Measurements from ENCODE around the gene CORO2A. TPM values are rescaled to one million over a fixed set of nuclear protein-coding genes. Genes with fewer than 3 reads are reported as not detected.

The CORO2A gene
- total and polyA plus RNA-seq, 2 donors (not counting 3 experiments of a cell fraction or from before 2014, with no cell fraction given): 0.35 to 0.53 TPM

DNA sequence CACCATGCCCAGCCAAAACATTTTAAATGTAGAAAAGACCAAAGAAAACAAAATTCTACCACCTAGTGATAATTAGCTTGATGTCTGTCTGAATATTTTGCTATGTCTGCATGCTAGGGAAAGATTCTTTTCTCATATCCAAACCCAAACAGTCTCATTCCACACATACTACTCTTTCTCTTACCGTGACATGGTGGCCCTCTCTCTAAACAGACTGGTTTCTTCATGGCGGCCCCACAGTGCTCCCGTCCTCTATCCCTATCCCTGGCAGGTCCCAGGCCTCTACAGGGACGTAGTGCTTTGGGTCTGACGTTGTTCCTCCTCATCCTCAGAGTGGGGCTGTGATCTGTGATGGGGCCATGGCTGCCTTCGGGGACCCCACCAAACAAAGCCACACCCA lies 8.1 kb downstream of the CORO2A start:
- Histone ChIP-seq H2AFZ (ENCODE audit: low read depth, low read length) (no peak overlapping the region), H4K20me1 (replicated peaks; ENCODE audit: control insufficient read depth, extremely low read depth, insufficient read depth, low read length) (no peaks in the 10 kb centered on the region), H3K36me3 (ENCODE audit: control insufficient read depth in 2 of 2, extremely low read depth in 1 of 2, insufficient read depth in 2 of 2, low read length in 2 of 2) (no peaks in the 10 kb centered on the region), H3K9me1 (replicated peaks; ENCODE audit: control insufficient read depth, extremely low read depth, insufficient read depth, low read length) (no peaks in the 10 kb centered on the region), H3K4me2 (ENCODE audit: insufficient read depth, low read length) (no peak overlapping the region), H3K79me2 (ENCODE audit: control insufficient read depth, insufficient read depth, low read length) (no peaks in the 10 kb centered on the region), H3K4me1 (ENCODE audit: control insufficient read depth, extremely low read depth, insufficient read depth, low read length) (no peaks in the 10 kb centered on the region), H3K9ac (replicated peaks; ENCODE audit: extremely low read depth, insufficient read depth, low read length) (no peak overlapping the region), H3K4me3 (replicated peaks in 1 of 3; ENCODE audit: insufficient read depth in 1 of 3, low read depth in 1 of 3, low read length in 3 of 3) (no peak overlapping the region), H3K27me3 (ENCODE audit: control insufficient read depth in 2 of 2, insufficient read depth in 2 of 2, low read length in 2 of 2) (no peaks in the 10 kb centered on the region), H3K27ac (ENCODE audit: insufficient read depth, low read depth, low read length) (no peak overlapping the region), H3K9me3 (replicated peaks; ENCODE audit: control insufficient read depth, insufficient read depth, low read length) (no peaks in the 10 kb centered on the region)
- FAIRE-seq: no peak
- no peak for DNase-seq (ENCODE audit: low read depth, low spot score)
- ChIA-PET CTCF (no interaction called here), POLR2A (no interaction called here)
- dilution Hi-C loops (cut with MboI; ENCODE audit: extremely low pct_ligation_motif_present, low sequenced_read_pairs): no loop called here
- no TSS peak for BruUV-seq (replicated peaks)
- intact Hi-C loops (cut with micrococcal nuclease): no loop called here
- TF ChIP-seq EZH2 (IDR thresholded peaks at IDR 0.05; ENCODE audit: borderline replicate concordance, low read depth, low read length, severe bottlenecking) (no peak), POLR2AphosphoS5 (IDR thresholded peaks at IDR 0.05; ENCODE audit: insufficient read depth, low read depth, low read length) (no peak), POLR2A (IDR thresholded peaks at IDR 0.05; ENCODE audit: low read depth, low read length) (no peak), GATA2 (IDR thresholded peaks at IDR 0.05; ENCODE audit: insufficient read depth, insufficient read length, low read depth, low read length) (no peak), CTCF (IDR thresholded peaks at IDR 0.05; ENCODE audit: extremely low read depth in 1 of 2, insufficient read depth in 1 of 2, low read depth in 1 of 2, low read length in 2 of 2) (no peak), FOS (IDR thresholded peaks at IDR 0.05; ENCODE audit: borderline replicate concordance, insufficient read depth, low read length) (no peak), MYC (IDR thresholded peaks at IDR 0.05; ENCODE audit: low read depth, low read length) (no peak)
